Measurements from ENCODE around the gene RASA3. TPM values are rescaled to one million over a fixed set of nuclear protein-coding genes. Genes with fewer than 3 reads are reported as not detected.

Gene RASA3
- total and polyA plus RNA-seq, 2 of the 8 experiments (the other 6 are each of a cell fraction or from before 2014, with no cell fraction given) = 7.5 to 21.9 TPM

- H2AFZ ChIP-seq (ENCODE audit: low read length) = no peak overlapping the region
- H3K18ac ChIP-seq (ENCODE audit: extremely low read depth, low read length) = no peak overlapping the region
- H4K8ac ChIP-seq (ENCODE audit: extremely low read depth, insufficient read depth, low read length) = no peak overlapping the region
- no peaks in the 10 kb centered on the region for H3K79me2 ChIP-seq (ENCODE audit: control insufficient read depth in 1 of 2, insufficient read depth in 2 of 2, low read length in 2 of 2)
- DNase-seq (ENCODE audit: low read depth in 1 of 2, low spot score in 2 of 2) (no peak), FAIRE-seq (no peak)
- H3K4me1 ChIP-seq (replicated peaks in 1 of 4; ENCODE audit: control insufficient read depth in 3 of 4, insufficient read depth in 4 of 4, low read length in 3 of 4) = no peaks in the 10 kb centered on the region; a peak in 1 of 7 replicates
- H3K14ac ChIP-seq (ENCODE audit: insufficient read length) = no peak overlapping the region
- ChIA-PET CTCF (ENCODE audit: partially characterized antibody) (interaction anchor here (0.9 kb wide), 1 partner anchor 245 kb away, joined by 3 read pairs; no protein-coding TSS in a partner anchor), POLR2A (ENCODE audit: partially characterized antibody) (no interaction called here)
- no peak overlapping the region for H2BK120ac ChIP-seq (replicated peaks; ENCODE audit: low read depth, low read length)
- H3K27ac ChIP-seq (ENCODE audit: low read depth, low read length) = no peak overlapping the region
- no peaks in the 10 kb centered on the region for H3K27me3 ChIP-seq (replicated peaks in 1 of 4; ENCODE audit: control insufficient read depth in 3 of 4, extremely low read depth in 1 of 4, insufficient read depth in 3 of 4, low read length in 3 of 4)
- no peak overlapping the region for H3K56ac ChIP-seq (replicated peaks; ENCODE audit: insufficient read length, low read depth, low read length)
- no peak overlapping the region for H3K9ac ChIP-seq (replicated peaks in 1 of 4; ENCODE audit: extremely low read depth in 1 of 4, low read depth in 3 of 4, low read length in 3 of 4)
- H3K23ac ChIP-seq (ENCODE audit: insufficient read length) = no peak overlapping the region
- H3K4ac ChIP-seq (replicated peaks; ENCODE audit: insufficient read length, low read depth, low read length) = no peak overlapping the region
- H3K4me2 ChIP-seq (ENCODE audit: insufficient read depth in 1 of 2, low read depth in 2 of 2, low read length in 2 of 2) = no peak overlapping the region
- no peak overlapping the region for H2BK5ac ChIP-seq (ENCODE audit: low read depth, low read length)
- no peaks in the 10 kb centered on the region for H3K23me2 ChIP-seq (ENCODE audit: low read depth, low read length)
- no peak overlapping the region for H2AK5ac ChIP-seq (ENCODE audit: low read depth, low read length)
- no peaks in the 10 kb centered on the region for H4K20me1 ChIP-seq (replicated peaks in 1 of 2; ENCODE audit: control insufficient read depth in 1 of 2, insufficient read depth in 2 of 2, low read length in 2 of 2)
- H3K9me3 ChIP-seq (ENCODE audit: insufficient read depth in 2 of 2, low read depth in 1 of 2, low read length in 1 of 2) = no peaks in the 10 kb centered on the region
- H4K91ac ChIP-seq (replicated peaks; ENCODE audit: insufficient read length, low read length) = no peak overlapping the region
- no peak overlapping the region for H4K5ac ChIP-seq (ENCODE audit: insufficient read length, low read depth, low read length)
- no peak overlapping the region for H2BK20ac ChIP-seq (ENCODE audit: low read length)
- no peaks in the 10 kb centered on the region; the same call in 1 of the 2 replicates for H3K79me1 ChIP-seq (ENCODE audit: low read depth, low read length)
- WGBS, 2 experiments (ENCODE audit: extremely low coverage in 1 of 2, insufficient coverage in 1 of 2, insufficient read length in 1 of 2, insufficient replicate concordance in 2 of 2, low coverage in 1 of 2, low lambda C conversion rate in 2 of 2, missing lambda C conversion rate in 1 of 2) = 90% methylated on average over 14 of the region's 15 CpGs; no CpG with 5 or more reads in 1 of the 2 experiments
- H2BK15ac ChIP-seq (ENCODE audit: low read length) = no peak overlapping the region
- H3K36me3 ChIP-seq (ENCODE audit: control insufficient read depth in 2 of 4, insufficient read depth in 4 of 4, low read length in 3 of 4) = no peaks in the 10 kb centered on the region
- H2BK12ac ChIP-seq (ENCODE audit: low read depth, low read length) = no peak overlapping the region
- no peak overlapping the region for H3K4me3 ChIP-seq (ENCODE audit: extremely low read depth in 1 of 4, insufficient read depth in 2 of 4, low read depth in 3 of 4, low read length in 4 of 4)
- TF ChIP-seq RNF2 (IDR thresholded peaks at IDR 0.05; ENCODE audit: borderline replicate concordance, low read depth, low read length, missing control alignments, poor library complexity, severe bottlenecking) (no peak), TAF1 (IDR thresholded peaks at IDR 0.05; ENCODE audit: low read depth, low read length) (no peak), ZNF274 (IDR thresholded peaks at IDR 0.05; ENCODE audit: borderline replicate concordance, extremely low read depth, low read length) (no peak), EZH2 (IDR thresholded peaks at IDR 0.05; ENCODE audit: low read depth, low read length, severe bottlenecking) (no peak), SIN3A (conservative IDR thresholded peaks at IDR 0.05 in 1 of 2, IDR thresholded peaks at IDR 0.05 in 1 of 2; ENCODE audit: low read depth in 1 of 2, low read length in 2 of 2) (no peak), SAP30 (IDR thresholded peaks at IDR 0.05; ENCODE audit: insufficient read depth, insufficient replicate concordance, low read length) (no peak), POLR2A (IDR thresholded peaks at IDR 0.05; ENCODE audit: control extremely low read depth in 1 of 2, low read depth in 2 of 2, low read length in 2 of 2) (no peak), KDM1A (IDR thresholded peaks at IDR 0.05; ENCODE audit: borderline replicate concordance, low read length) (no peak), KDM5A (IDR thresholded peaks at IDR 0.05; ENCODE audit: low read length) (no peak), RXRA (IDR thresholded peaks at IDR 0.05; ENCODE audit: insufficient read depth, low read depth, low read length) (no peak), BCL11A (IDR thresholded peaks at IDR 0.05; ENCODE audit: low read depth in 2 of 2, low read length in 2 of 2) (no peak), CHD1 (IDR thresholded peaks at IDR 0.05; ENCODE audit: low read depth, low read length) (no peak), BRCA1 (IDR thresholded peaks at IDR 0.05; ENCODE audit: low read depth, low read length) (no peak), SP1 (IDR thresholded peaks at IDR 0.05; ENCODE audit: low read depth, low read length) (no peak)
Observed at GRCh38 chr13:114049026-114049425, 83.4 kb downstream of the RASA3 start.
